ENCODE data around the gene DCHS1.

DNA sequence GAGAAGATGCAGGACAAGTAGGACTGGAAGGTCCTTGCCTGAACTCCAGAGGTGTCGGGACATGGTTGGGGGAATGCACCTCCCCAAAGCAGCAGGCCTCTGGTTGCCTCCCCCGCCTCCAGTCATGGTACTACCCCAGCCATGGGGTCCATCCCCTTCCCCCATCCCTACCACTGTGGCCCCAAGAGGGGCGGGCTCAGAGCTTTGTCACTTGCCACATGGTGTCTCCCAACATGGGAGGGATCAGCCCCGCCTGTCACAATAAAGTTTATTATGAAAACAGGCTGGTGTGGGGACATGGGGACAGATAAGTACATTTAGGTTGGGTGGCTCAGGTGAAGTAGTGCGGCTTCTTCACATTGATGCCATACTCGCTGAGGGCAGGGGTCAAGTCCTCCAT, 45.0 kb downstream of the DCHS1 start:
- TF ChIP-seq, protein P1, sequence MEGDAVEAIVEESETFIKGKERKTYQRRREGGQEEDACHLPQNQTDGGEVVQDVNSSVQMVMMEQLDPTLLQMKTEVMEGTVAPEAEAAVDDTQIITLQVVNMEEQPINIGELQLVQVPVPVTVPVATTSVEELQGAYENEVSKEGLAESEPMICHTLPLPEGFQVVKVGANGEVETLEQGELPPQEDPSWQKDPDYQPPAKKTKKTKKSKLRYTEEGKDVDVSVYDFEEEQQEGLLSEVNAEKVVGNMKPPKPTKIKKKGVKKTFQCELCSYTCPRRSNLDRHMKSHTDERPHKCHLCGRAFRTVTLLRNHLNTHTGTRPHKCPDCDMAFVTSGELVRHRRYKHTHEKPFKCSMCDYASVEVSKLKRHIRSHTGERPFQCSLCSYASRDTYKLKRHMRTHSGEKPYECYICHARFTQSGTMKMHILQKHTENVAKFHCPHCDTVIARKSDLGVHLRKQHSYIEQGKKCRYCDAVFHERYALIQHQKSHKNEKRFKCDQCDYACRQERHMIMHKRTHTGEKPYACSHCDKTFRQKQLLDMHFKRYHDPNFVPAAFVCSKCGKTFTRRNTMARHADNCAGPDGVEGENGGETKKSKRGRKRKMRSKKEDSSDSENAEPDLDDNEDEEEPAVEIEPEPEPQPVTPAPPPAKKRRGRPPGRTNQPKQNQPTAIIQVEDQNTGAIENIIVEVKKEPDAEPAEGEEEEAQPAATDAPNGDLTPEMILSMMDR (IDR thresholded peaks at IDR 0.05): no peak
- TF ChIP-seq POLR2A (IDR thresholded peaks at IDR 0.05): no peak
